Central memory CD8-positive, alpha-beta T cell (primary cell): ENCODE measurements around the gene PRAMEF20.
"Not testable (repeated sequence)": the region's sequence is repeated elsewhere in the genome, so short reads cannot be mapped to it uniquely, and the experiment has no call there.

Source experiments
- ATAC-seq: fragments of 150-1000 bp; cut with Tn5 transposase; replicated peaks from 2 replicates; pipeline ENCODE4 v1.10.0; 2022; ENCODE audit warnings: mild to moderate bottlenecking, moderate FRiP score, moderate number of reproducible peaks; ENCODE audit not compliant: poor library complexity, severe bottlenecking; ENCODE audit errors: extremely low read depth
- DNase-seq, 2 donors: peaks; one replicate each; pipeline ENCODE4 v3.0.0; 2021; ENCODE audit warnings: low spot score in 2 of 2
- H3K27ac Mint-ChIP-seq: one replicate; pipeline ENCODE4 v1.8.0; 2022; ENCODE audit warnings: low read depth, mild to moderate bottlenecking, moderate library complexity, mixed read lengths
- H3K27me3 Mint-ChIP-seq: one replicate; pipeline ENCODE4 v1.8.0; 2022; ENCODE audit warnings: mixed read lengths
- H3K36me3 Mint-ChIP-seq: one replicate; pipeline ENCODE4 v1.8.0; 2022; ENCODE audit warnings: mild to moderate bottlenecking, moderate library complexity, mixed read lengths; ENCODE audit not compliant: insufficient read depth
- H3K4me1 Mint-ChIP-seq: one replicate; pipeline ENCODE4 v1.8.0; 2022; ENCODE audit warnings: mixed read lengths
- H3K4me3 Mint-ChIP-seq: one replicate; pipeline ENCODE4 v1.8.0; 2022; ENCODE audit warnings: mild to moderate bottlenecking, moderate library complexity, mixed read lengths
- H3K9me3 Mint-ChIP-seq: one replicate; pipeline ENCODE4 v1.8.0; 2022; ENCODE audit warnings: mixed read lengths

PRAMEF20 gene

GRCh38 chr1:13410150-13410549 lies at the start of gene PRAMEF20:
TSS of gene PRAMEF20 (plus strand) at chr1:13410450. CDS start at chr1:13416355, 5,905 bp downstream.
- not testable (repeated sequence) for H3K4me3 Mint-ChIP-seq, ATAC-seq, DNase-seq, H3K4me1 Mint-ChIP-seq, H3K36me3 Mint-ChIP-seq, H3K9me3 Mint-ChIP-seq, H3K27ac Mint-ChIP-seq
- peaks cover 12% of the 10 kb centered on the region for H3K27me3 Mint-ChIP-seq

- H3K4me3 Mint-ChIP-seq, ATAC-seq, H3K36me3 Mint-ChIP-seq, H3K9me3 Mint-ChIP-seq, H3K27ac Mint-ChIP-seq, DNase-seq, H3K27me3 Mint-ChIP-seq, H3K4me1 Mint-ChIP-seq: not testable (repeated sequence)
Observed at GRCh38 chr1:13362364-13362763, 47.9 kb upstream of the PRAMEF20 start.

GRCh38 chr1:13364928-13365327 lies 45.3 kb upstream of the PRAMEF20 start:
- DNase-seq, H3K9me3 Mint-ChIP-seq, H3K27ac Mint-ChIP-seq, ATAC-seq, H3K36me3 Mint-ChIP-seq, H3K4me3 Mint-ChIP-seq, H3K4me1 Mint-ChIP-seq: not testable (repeated sequence)
- peaks cover 11% of the 10 kb centered on the region for H3K27me3 Mint-ChIP-seq

GRCh38 chr1:13366536-13366935 lies 43.7 kb upstream of the PRAMEF20 start:
- ATAC-seq, DNase-seq, H3K4me3 Mint-ChIP-seq, H3K9me3 Mint-ChIP-seq, H3K36me3 Mint-ChIP-seq, H3K27ac Mint-ChIP-seq, H3K4me1 Mint-ChIP-seq: not testable (repeated sequence)
- peaks cover 19% of the 10 kb centered on the region for H3K27me3 Mint-ChIP-seq

- not testable (repeated sequence) for H3K4me3 Mint-ChIP-seq, ATAC-seq, H3K4me1 Mint-ChIP-seq, DNase-seq, H3K27ac Mint-ChIP-seq, H3K9me3 Mint-ChIP-seq, H3K36me3 Mint-ChIP-seq
- peaks cover 19% of the 10 kb centered on the region for H3K27me3 Mint-ChIP-seq
Observed at GRCh38 chr1:13368544-13368943, 41.7 kb upstream of the PRAMEF20 start.

GRCh38 chr1:13378983-13379382 lies 31.3 kb upstream of the PRAMEF20 start:
- not testable (repeated sequence) for H3K4me1 Mint-ChIP-seq, DNase-seq, H3K4me3 Mint-ChIP-seq, H3K9me3 Mint-ChIP-seq, H3K27ac Mint-ChIP-seq, ATAC-seq, H3K27me3 Mint-ChIP-seq, H3K36me3 Mint-ChIP-seq

- not testable (repeated sequence) for DNase-seq, H3K36me3 Mint-ChIP-seq, H3K27ac Mint-ChIP-seq, ATAC-seq, H3K4me3 Mint-ChIP-seq, H3K27me3 Mint-ChIP-seq, H3K9me3 Mint-ChIP-seq, H3K4me1 Mint-ChIP-seq
Observed at GRCh38 chr1:13380380-13380779, 29.9 kb upstream of the PRAMEF20 start.

- not testable (repeated sequence) for ATAC-seq, H3K27me3 Mint-ChIP-seq
Observed at GRCh38 chr1:13389332-13389731, 20.9 kb upstream of the PRAMEF20 start, which contains the start of gene PRAMEF17. TSS of gene PRAMEF17 (plus strand) at chr1:13389632. CDS start at chr1:13389658, 26 bp downstream.

GRCh38 chr1:13393004-13393403 lies 17.2 kb upstream of the PRAMEF20 start:
- H3K9me3 Mint-ChIP-seq, DNase-seq, H3K4me1 Mint-ChIP-seq, H3K27me3 Mint-ChIP-seq, H3K27ac Mint-ChIP-seq, ATAC-seq, H3K4me3 Mint-ChIP-seq, H3K36me3 Mint-ChIP-seq: not testable (repeated sequence)

More at GRCh38 chr1:13389332-13389731, 20.9 kb upstream of the PRAMEF20 start, which contains the start of gene PRAMEF17:
- not testable (repeated sequence) for H3K4me1 Mint-ChIP-seq, H3K27ac Mint-ChIP-seq, DNase-seq, H3K4me3 Mint-ChIP-seq, H3K9me3 Mint-ChIP-seq, H3K36me3 Mint-ChIP-seq

GRCh38 chr1:13394761-13395160 lies 15.5 kb upstream of the PRAMEF20 start:
- not testable (repeated sequence) for H3K9me3 Mint-ChIP-seq, H3K27ac Mint-ChIP-seq, H3K4me3 Mint-ChIP-seq, H3K27me3 Mint-ChIP-seq, DNase-seq, H3K4me1 Mint-ChIP-seq, ATAC-seq, H3K36me3 Mint-ChIP-seq

GRCh38 chr1:13395311-13395710 lies 14.9 kb upstream of the PRAMEF20 start:
- not testable (repeated sequence) for DNase-seq, H3K9me3 Mint-ChIP-seq, H3K27ac Mint-ChIP-seq, H3K4me3 Mint-ChIP-seq, H3K36me3 Mint-ChIP-seq, H3K27me3 Mint-ChIP-seq, ATAC-seq, H3K4me1 Mint-ChIP-seq

- Mint-ChIP-seq H3K27ac (no peak overlapping the region), H3K27me3 (peaks cover 16% of the 10 kb centered on the region), H3K36me3 (no peaks in the 10 kb centered on the region), H3K4me3 (no peak overlapping the region), H3K9me3 (no peaks in the 10 kb centered on the region), H3K4me1 (no peaks in the 10 kb centered on the region)
- DNase-seq (no peak), ATAC-seq (no peak)
Observed at GRCh38 chr1:13407811-13408210, 2.4 kb upstream of the PRAMEF20 start.

GRCh38 chr1:13430495-13430894 lies 20.2 kb downstream of the PRAMEF20 start:
- no peak for ATAC-seq
- H3K9me3 Mint-ChIP-seq: no peaks in the 10 kb centered on the region
- no peak for DNase-seq

GRCh38 chr1:13432251-13432650 lies 22.0 kb downstream of the PRAMEF20 start:
- no peaks in the 10 kb centered on the region for H3K36me3 Mint-ChIP-seq
- H3K9me3 Mint-ChIP-seq: no peaks in the 10 kb centered on the region
- peaks cover 19% of the 10 kb centered on the region for H3K27me3 Mint-ChIP-seq
- DNase-seq (no peak), ATAC-seq (no peak)
- no peaks in the 10 kb centered on the region for H3K4me1 Mint-ChIP-seq
- H3K27ac Mint-ChIP-seq: no peak overlapping the region
- no peak overlapping the region for H3K4me3 Mint-ChIP-seq

More at GRCh38 chr1:13430495-13430894, 20.2 kb downstream of the PRAMEF20 start:
- no peak overlapping the region for H3K4me3 Mint-ChIP-seq
- no peak overlapping the region for H3K27ac Mint-ChIP-seq
- no peaks in the 10 kb centered on the region for H3K36me3 Mint-ChIP-seq
- H3K4me1 Mint-ChIP-seq: no peaks in the 10 kb centered on the region
- H3K27me3 Mint-ChIP-seq: peaks cover 6% of the 10 kb centered on the region
